NB4 (cell line): ENCODE measurements around the gene TM4SF4.

Source experiments
- DNase-seq: peaks from one replicate; pipeline ENCODE4 v3.0.0; 2010; ENCODE audit warnings: low read depth
- H3K4me3 ChIP-seq: one replicate; pipeline ENCODE4 v1.5.1; 2011; ENCODE audit warnings: mild to moderate bottlenecking, low read depth, low read length, moderate library complexity
- CTCF ChIP-seq: IDR thresholded peaks from one replicate; pipeline ENCODE4 v1.5.1; 2012; ENCODE audit warnings: low read depth, low read length
- MAX ChIP-seq: IDR thresholded peaks from 2 replicates; pipeline ENCODE4 v1.6.1; 2011; ENCODE audit warnings: low read depth, low read length
- MYC ChIP-seq: IDR thresholded peaks from 2 replicates; pipeline ENCODE4 v1.6.1; 2011; ENCODE audit warnings: low read depth, low read length
- POLR2A ChIP-seq: IDR thresholded peaks from 2 replicates; pipeline ENCODE4 v1.6.1; 2011; ENCODE audit warnings: mild to moderate bottlenecking; ENCODE audit not compliant: insufficient read length; ENCODE audit errors: extremely low read depth

TM4SF4 gene

GRCh38 chr3:149507491-149508324, 33.2 kb downstream of the TM4SF4 start:
- peak overlapping the region; percentile 37 for H3K4me3 ChIP-seq
- peak; percentile 96 for TF ChIP-seq MAX
- no peak for TF ChIP-seq CTCF
- peak; percentile 78 for TF ChIP-seq MYC
- peak; percentile 80 for DNase-seq

- H3K4me3 ChIP-seq: no peak overlapping the region
- DNase-seq: no peak
- TF ChIP-seq POLR2A: no peak
- TF ChIP-seq MYC: no peak
- no peak for TF ChIP-seq MAX
- no peak for TF ChIP-seq CTCF
Observed at GRCh38 chr3:149509526-149509925, 35.0 kb downstream of the TM4SF4 start.

GRCh38 chr3:149510480-149510879, 36.0 kb downstream of the TM4SF4 start:
- H3K4me3 ChIP-seq: no peak overlapping the region
- DNase-seq: no peak
- TF ChIP-seq MYC (no peak), POLR2A (no peak)

GRCh38 chr3:149511040-149511626, 36.6 kb downstream of the TM4SF4 start:
- no peak overlapping the region for H3K4me3 ChIP-seq
- DNase-seq: no peak
- TF ChIP-seq POLR2A (no peak), CTCF (no peak), MAX (no peak), MYC (no peak)

- DNase-seq: peak; percentile 61
- TF ChIP-seq MYC: no peak; the same call in 1 of the 2 replicates
- TF ChIP-seq POLR2A: no peak
- TF ChIP-seq CTCF: peak; percentile 67
- TF ChIP-seq MAX: peak; percentile 44; the same call in 1 of the 2 replicates
- no peak overlapping the region for H3K4me3 ChIP-seq
Observed at GRCh38 chr3:149512073-149512782, 37.7 kb downstream of the TM4SF4 start.

GRCh38 chr3:149514471-149514870, 40.0 kb downstream of the TM4SF4 start:
- DNase-seq: no peak
- TF ChIP-seq MAX: no peak
- TF ChIP-seq POLR2A: no peak
- no peak for TF ChIP-seq MYC
- no peak for TF ChIP-seq CTCF
- H3K4me3 ChIP-seq: no peak overlapping the region
